A549 (cell line): ENCODE data around the gene SOX8.

ENCODE experiments used
- CEBPB ChIP-seq, 2 experiments: fragments of >200 bp in 1 of 2; sonication (Bioruptor Twin) in 1 of 2; formaldehyde crosslinking in 1 of 2; IDR thresholded peaks; 2 replicates each; pipeline ENCODE4 v1.6.1; 2012 to 2016
- CTCF ChIP-seq: fragments of >200 bp; sonication (Bioruptor Twin); formaldehyde crosslinking; IDR thresholded peaks from 3 replicates; pipeline ENCODE4 v1.5.1; 2016
- KDM1A ChIP-seq: fragments of 200-600 bp; sonication (generic); IDR thresholded peaks from 2 replicates; pipeline ENCODE4 v1.6.1; 2016; ENCODE audit warnings: low read depth, mild to moderate bottlenecking
- PBX3 ChIP-seq: IDR thresholded peaks from 2 replicates; pipeline ENCODE4 v1.6.1; 2012
- POLR2A ChIP-seq: IDR thresholded peaks from 2 replicates; pipeline ENCODE4 v1.6.1; 2012; ENCODE audit warnings: mild to moderate bottlenecking, low read length
- RNF2 ChIP-seq: fragments of 200-600 bp; sonication (generic); IDR thresholded peaks from 2 replicates; pipeline ENCODE4 v1.6.1; 2016; ENCODE audit warnings: low read depth, mild to moderate bottlenecking, antibody characterized with exemption, moderate library complexity, borderline replicate concordance
- TP53 ChIP-seq: fragments of 250-450 bp; sonication (Bioruptor Pico); IDR thresholded peaks from 2 replicates; pipeline ENCODE4 v1.5.0; 2021; ENCODE audit warnings: mild to moderate bottlenecking, moderate library complexity

GRCh38 chr16:942436-943060 is 39.0 kb upstream of the SOX8 start:
- TF ChIP-seq CEBPB (IDR thresholded peaks at IDR 0.05), result no peak
- no peak for TF ChIP-seq POLR2A
- TF ChIP-seq TP53 (CRISPR knock-in tag), result no peak
- no peak for TF ChIP-seq RNF2
- no peak for TF ChIP-seq PBX3
- TF ChIP-seq CTCF, result no peak
- no peak for TF ChIP-seq KDM1A
